ENCODE results near the gene CCNO. TPM values are rescaled to one million over a fixed set of nuclear protein-coding genes. Genes with fewer than 3 reads are reported as not detected.

Gene CCNO, protein sequence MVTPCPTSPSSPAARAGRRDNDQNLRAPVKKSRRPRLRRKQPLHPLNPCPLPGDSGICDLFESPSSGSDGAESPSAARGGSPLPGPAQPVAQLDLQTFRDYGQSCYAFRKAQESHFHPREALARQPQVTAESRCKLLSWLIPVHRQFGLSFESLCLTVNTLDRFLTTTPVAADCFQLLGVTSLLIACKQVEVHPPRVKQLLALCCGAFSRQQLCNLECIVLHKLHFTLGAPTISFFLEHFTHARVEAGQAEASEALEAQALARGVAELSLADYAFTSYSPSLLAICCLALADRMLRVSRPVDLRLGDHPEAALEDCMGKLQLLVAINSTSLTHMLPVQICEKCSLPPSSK
- 0.65 TPM in 1 of 2 replicates, not detected in the other for total RNA-seq

GRCh38 chr5:55232985-55233928 is at the start of gene CCNO:
TSS of gene CCNO (minus strand) at chr5:55233608. CDS start at chr5:55233523, 85 bp downstream.

DNA sequence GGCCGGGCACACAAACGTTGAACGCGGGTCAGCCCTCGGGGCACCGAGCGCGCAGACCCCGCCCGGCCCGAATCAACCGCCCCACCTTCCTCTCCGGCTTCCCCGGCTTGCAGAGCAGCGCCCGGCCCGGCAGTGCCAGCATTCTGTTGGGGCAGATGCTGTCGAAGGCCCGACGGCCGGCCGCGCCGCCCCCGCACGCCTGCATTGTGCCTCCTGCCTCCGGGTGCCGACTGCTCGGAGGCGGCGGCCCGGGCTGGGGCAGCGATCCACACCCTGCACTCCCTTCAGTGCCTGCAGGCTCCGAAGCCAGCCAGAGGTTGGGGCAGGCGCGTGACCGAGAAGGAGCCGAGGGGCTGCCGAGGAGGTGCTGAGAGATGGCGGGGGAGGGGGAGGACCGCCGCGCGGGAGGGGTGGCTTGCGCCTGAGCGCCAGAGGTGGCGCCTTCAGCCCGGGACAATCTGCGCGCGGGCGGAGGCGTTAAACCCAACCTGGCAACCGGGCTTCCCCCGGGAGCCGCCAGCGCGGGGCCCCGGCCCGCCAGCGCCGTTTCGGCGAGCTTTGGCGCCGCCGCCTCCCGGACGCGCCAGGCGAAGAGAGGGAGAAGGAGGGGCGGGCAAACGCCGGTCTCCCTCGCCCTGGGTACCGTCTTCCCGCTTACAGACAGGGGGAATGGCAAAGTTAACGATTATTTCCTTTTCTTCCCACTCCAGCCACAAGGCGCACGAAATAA is 6.3 kb downstream of the CCNO start, which contains the start of gene MCIDAS:
Gene MCIDAS, minus strand, starts transcription at position 382 of the 730 bp plus-strand sequence. Its CDS starts 177 bp downstream, at position 205.

Other genes starting within 250 kb of the CCNO start
- gene ESM1, start 248.0 kb downstream of the CCNO start, total RNA-seq: 0.16 and 42.9 TPM in 2 replicates
- not detected in 2 replicates for gene GZMK, start 209.4 kb downstream of the CCNO start, total RNA-seq
- gene GZMA, start 131.0 kb downstream of the CCNO start, total RNA-seq: not detected in 2 replicates
- gene GPX8, start 73.4 kb downstream of the CCNO start, total RNA-seq: 114 and 119 TPM in 2 replicates
- under 0.01 TPM in 1 of 2 replicates, not detected in the other for gene CDC20B, start 60.4 kb downstream of the CCNO start, total RNA-seq
- not detected in 2 replicates for gene MCIDAS, start 6.3 kb downstream of the CCNO start, total RNA-seq
- gene DHX29, start 74.1 kb upstream of the CCNO start, total RNA-seq: 23.0 and 27.0 TPM in 2 replicates
- gene MTREX, start 74.4 kb upstream of the CCNO start, total RNA-seq: 54.1 and 73.3 TPM in 2 replicates